ENCODE data around the gene DSC3. TPM values are rescaled to one million over a fixed set of nuclear protein-coding genes. Genes with fewer than 3 reads are reported as not detected.
"Not testable (repeated sequence)": the region's sequence is repeated elsewhere in the genome, so short reads cannot be mapped to it uniquely, and the experiment has no call there.

Gene DSC3
- total RNA-seq, 1 experiment from 2014 or later = not detected

GRCh38 chr18:31050635-31051034, 8.1 kb upstream of the DSC3 start:
- Histone ChIP-seq H3K9me3 (replicated peaks) (no peaks in the 10 kb centered on the region), H3K27me3 (no peaks in the 10 kb centered on the region), H3K4me1 (no peaks in the 10 kb centered on the region), H3K4me3 (no peak overlapping the region), H3K27ac (no peak overlapping the region), H3K36me3 (no peaks in the 10 kb centered on the region)
- no peak for DNase-seq

GRCh38 chr18:31049189-31049588, 6.6 kb upstream of the DSC3 start:
- Histone ChIP-seq H3K27me3 (no peaks in the 10 kb centered on the region), H3K36me3 (no peaks in the 10 kb centered on the region), H3K9me3 (replicated peaks) (no peaks in the 10 kb centered on the region), H3K4me3 (no peak overlapping the region), H3K4me1 (no peaks in the 10 kb centered on the region), H3K27ac (no peak overlapping the region)
- peak in 1 of 2 experiments; percentile 1 for DNase-seq

GRCh38 chr18:31048216-31048615, 5.7 kb upstream of the DSC3 start:
- H3K4me1 ChIP-seq = no peaks in the 10 kb centered on the region

GRCh38 chr18:31046916-31047315, 4.4 kb upstream of the DSC3 start:
- no peaks in the 10 kb centered on the region for H3K36me3 ChIP-seq
- H3K4me1 ChIP-seq = no peaks in the 10 kb centered on the region
- no peaks in the 10 kb centered on the region for H3K27me3 ChIP-seq
- DNase-seq = no peak
- no peak overlapping the region for H3K27ac ChIP-seq
- H3K9me3 ChIP-seq (replicated peaks) = no peaks in the 10 kb centered on the region
- H3K4me3 ChIP-seq = no peak overlapping the region

More at GRCh38 chr18:31048216-31048615, 5.7 kb upstream of the DSC3 start:
- no peak for DNase-seq
- Histone ChIP-seq H3K27me3 (no peaks in the 10 kb centered on the region), H3K4me3 (no peak overlapping the region), H3K9me3 (replicated peaks) (no peaks in the 10 kb centered on the region), H3K27ac (no peak overlapping the region), H3K36me3 (no peaks in the 10 kb centered on the region)

GRCh38 chr18:31045599-31045998, 3.1 kb upstream of the DSC3 start:
- H3K27ac ChIP-seq = no peak overlapping the region
- no peaks in the 10 kb centered on the region for H3K4me1 ChIP-seq

GRCh38 chr18:31044926-31045325, 2.4 kb upstream of the DSC3 start:
- H3K4me1 ChIP-seq = no peaks in the 10 kb centered on the region
- no peak overlapping the region for H3K27ac ChIP-seq
- H3K4me3 ChIP-seq = no peak overlapping the region
- DNase-seq = no peak
- H3K9me3 ChIP-seq (replicated peaks) = no peaks in the 10 kb centered on the region
- H3K36me3 ChIP-seq = no peaks in the 10 kb centered on the region
- no peaks in the 10 kb centered on the region for H3K27me3 ChIP-seq

More at GRCh38 chr18:31045599-31045998, 3.1 kb upstream of the DSC3 start:
- no peaks in the 10 kb centered on the region for H3K9me3 ChIP-seq (replicated peaks)
- H3K36me3 ChIP-seq = no peaks in the 10 kb centered on the region
- no peaks in the 10 kb centered on the region for H3K27me3 ChIP-seq
- no peak overlapping the region for H3K4me3 ChIP-seq
- DNase-seq = no peak

GRCh38 chr18:31043709-31044108, 1.2 kb upstream of the DSC3 start:
- no peaks in the 10 kb centered on the region for H3K27me3 ChIP-seq
- H3K9me3 ChIP-seq (replicated peaks) = no peaks in the 10 kb centered on the region
- no peak for DNase-seq
- H3K4me1 ChIP-seq = no peaks in the 10 kb centered on the region
- no peak overlapping the region for H3K27ac ChIP-seq
- no peak overlapping the region for H3K4me3 ChIP-seq
- no peaks in the 10 kb centered on the region for H3K36me3 ChIP-seq

- no peaks in the 10 kb centered on the region for H3K9me3 ChIP-seq (replicated peaks)
- DNase-seq = no peak
- H3K27me3 ChIP-seq = no peaks in the 10 kb centered on the region
- H3K36me3 ChIP-seq = no peaks in the 10 kb centered on the region
- H3K4me1 ChIP-seq = no peaks in the 10 kb centered on the region
- no peak overlapping the region for H3K4me3 ChIP-seq
- H3K27ac ChIP-seq = no peak overlapping the region
Observed at GRCh38 chr18:31042084-31042405, 497 bp downstream of the DSC3 start.

- DNase-seq = no peak
- Histone ChIP-seq H3K9me3 (replicated peaks) (no peaks in the 10 kb centered on the region), H3K27me3 (no peaks in the 10 kb centered on the region), H3K4me1 (no peaks in the 10 kb centered on the region), H3K27ac (no peak overlapping the region), H3K36me3 (no peaks in the 10 kb centered on the region), H3K4me3 (no peak overlapping the region)
Observed at GRCh38 chr18:31041271-31042083, 1.1 kb downstream of the DSC3 start.

GRCh38 chr18:31040686-31041270, 1.8 kb downstream of the DSC3 start:
- Histone ChIP-seq H3K27ac (no peak overlapping the region), H3K27me3 (no peaks in the 10 kb centered on the region), H3K36me3 (no peaks in the 10 kb centered on the region), H3K4me1 (no peaks in the 10 kb centered on the region), H3K9me3 (replicated peaks) (no peaks in the 10 kb centered on the region), H3K4me3 (no peak overlapping the region)
- DNase-seq = no peak

- Histone ChIP-seq H3K27ac (no peak overlapping the region), H3K4me1 (no peaks in the 10 kb centered on the region), H3K27me3 (no peaks in the 10 kb centered on the region), H3K4me3 (no peak overlapping the region), H3K9me3 (replicated peaks) (no peaks in the 10 kb centered on the region), H3K36me3 (no peaks in the 10 kb centered on the region)
- no peak for DNase-seq
Observed at GRCh38 chr18:31039426-31039825, 3.1 kb downstream of the DSC3 start.

- H3K9me3 ChIP-seq (replicated peaks); H3K4me1 ChIP-seq; H3K27ac ChIP-seq; H3K36me3 ChIP-seq; H3K27me3 ChIP-seq; DNase-seq; H3K4me3 ChIP-seq: not testable (repeated sequence)
Observed at GRCh38 chr18:31037686-31038085, 4.9 kb downstream of the DSC3 start.

GRCh38 chr18:31034541-31034940, 8.0 kb downstream of the DSC3 start:
- Histone ChIP-seq H3K4me3 (no peak overlapping the region), H3K27ac (no peak overlapping the region)

GRCh38 chr18:31030574-31031278, 11.8 kb downstream of the DSC3 start:
- Histone ChIP-seq H3K9me3 (replicated peaks) (no peaks in the 10 kb centered on the region), H3K4me1 (no peaks in the 10 kb centered on the region), H3K36me3 (no peaks in the 10 kb centered on the region), H3K4me3 (no peak overlapping the region), H3K27ac (no peak overlapping the region), H3K27me3 (no peaks in the 10 kb centered on the region)
- DNase-seq = no peak

More at GRCh38 chr18:31034541-31034940, 8.0 kb downstream of the DSC3 start:
- no peak for DNase-seq
- Histone ChIP-seq H3K9me3 (replicated peaks) (no peaks in the 10 kb centered on the region), H3K4me1 (no peaks in the 10 kb centered on the region), H3K27me3 (no peaks in the 10 kb centered on the region), H3K36me3 (no peaks in the 10 kb centered on the region)

- H3K9me3 ChIP-seq (replicated peaks) = no peaks in the 10 kb centered on the region
- H3K36me3 ChIP-seq = no peaks in the 10 kb centered on the region
- H3K4me1 ChIP-seq = no peaks in the 10 kb centered on the region
- no peak for DNase-seq
- no peak overlapping the region for H3K4me3 ChIP-seq
- H3K27ac ChIP-seq = no peak overlapping the region
- no peaks in the 10 kb centered on the region for H3K27me3 ChIP-seq
Observed at GRCh38 chr18:31015715-31016434, 26.7 kb downstream of the DSC3 start.
